AG10803 (cell line): ENCODE data around the gene ENTHD1.

ENCODE experiments used
- DNase-seq: peaks from one replicate; pipeline ENCODE4 v3.0.0; 2010; ENCODE audit warnings: low read depth
- H3K4me3 ChIP-seq: 2 replicates; pipeline ENCODE4 v1.5.1; 2011; ENCODE audit warnings: mild to moderate bottlenecking, low read length, control low read depth
- CTCF ChIP-seq: conservative IDR thresholded peaks from 2 replicates; pipeline ENCODE4 v1.5.1; 2011; ENCODE audit warnings: mild to moderate bottlenecking, low read length, control low read depth, inconsistent platforms

Gene ENTHD1

GRCh38 chr22:39915295-39915726 is 21.8 kb upstream of the ENTHD1 start:
- no peak for TF ChIP-seq CTCF
- no peak for DNase-seq
- H3K4me3 ChIP-seq: no peak overlapping the region

- no peak overlapping the region for H3K4me3 ChIP-seq
- no peak for TF ChIP-seq CTCF
- no peak for DNase-seq
Measured at GRCh38 chr22:39914584-39914983, 21.0 kb upstream of the ENTHD1 start.

GRCh38 chr22:39913886-39914285 is 20.3 kb upstream of the ENTHD1 start:
- no peak overlapping the region for H3K4me3 ChIP-seq
- TF ChIP-seq CTCF: no peak
- DNase-seq: no peak

GRCh38 chr22:39913321-39913720 is 19.8 kb upstream of the ENTHD1 start:
- TF ChIP-seq CTCF: no peak
- no peak for DNase-seq
- no peak overlapping the region for H3K4me3 ChIP-seq

- DNase-seq: no peak
- TF ChIP-seq CTCF: no peak
- no peak overlapping the region for H3K4me3 ChIP-seq
Measured at GRCh38 chr22:39910876-39911613, 17.5 kb upstream of the ENTHD1 start.

GRCh38 chr22:39908737-39909136 is 15.2 kb upstream of the ENTHD1 start:
- TF ChIP-seq CTCF: no peak
- DNase-seq: no peak
- H3K4me3 ChIP-seq: no peak overlapping the region

- no peak for TF ChIP-seq CTCF
- no peak overlapping the region for H3K4me3 ChIP-seq
- no peak for DNase-seq
Measured at GRCh38 chr22:39908136-39908535, 14.6 kb upstream of the ENTHD1 start.
